Measurements from ENCODE around the gene FAM170B. TPM values are rescaled to one million over a fixed set of nuclear protein-coding genes. Genes with fewer than 3 reads are reported as not detected.

Gene FAM170B
- not detected for total RNA-seq
- long read RNA-seq = 0 reads

DNA sequence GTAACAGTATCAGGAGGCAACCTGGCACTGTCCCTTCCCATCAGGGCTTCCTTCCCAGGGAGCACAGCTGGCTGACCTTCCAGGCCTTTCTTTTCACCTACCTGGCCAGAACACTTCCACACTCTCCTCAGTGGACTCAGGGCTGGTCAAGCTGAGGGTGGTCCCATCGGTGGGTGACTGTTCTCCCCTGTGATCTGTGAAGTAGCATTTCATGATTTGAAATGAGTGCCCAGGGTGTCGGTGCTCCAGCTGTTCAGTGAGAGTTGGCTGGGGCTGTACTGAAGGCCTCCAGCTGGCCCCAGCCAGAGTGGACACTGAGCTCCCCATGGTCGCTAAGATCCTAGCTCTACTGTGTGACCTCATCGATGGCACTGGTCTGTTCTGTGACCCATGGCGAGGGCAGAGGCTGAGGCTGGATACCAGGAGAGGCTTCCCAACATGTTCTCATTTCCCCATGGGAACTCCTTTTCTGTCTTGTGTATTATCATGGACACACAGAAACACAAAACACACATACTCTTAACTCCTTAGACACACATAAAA, at the start of gene FAM170B:
Gene FAM170B, minus strand, starts transcription at position 316 of the 543 bp plus-strand sequence. Its CDS starts 103 bp downstream, at position 213.
- DNase-seq (ENCODE audit: missing footprints) (no peak), ATAC-seq (peak; percentile 56)
- intact Hi-C loops (cut with DNase I) = no loop called here

DNA sequence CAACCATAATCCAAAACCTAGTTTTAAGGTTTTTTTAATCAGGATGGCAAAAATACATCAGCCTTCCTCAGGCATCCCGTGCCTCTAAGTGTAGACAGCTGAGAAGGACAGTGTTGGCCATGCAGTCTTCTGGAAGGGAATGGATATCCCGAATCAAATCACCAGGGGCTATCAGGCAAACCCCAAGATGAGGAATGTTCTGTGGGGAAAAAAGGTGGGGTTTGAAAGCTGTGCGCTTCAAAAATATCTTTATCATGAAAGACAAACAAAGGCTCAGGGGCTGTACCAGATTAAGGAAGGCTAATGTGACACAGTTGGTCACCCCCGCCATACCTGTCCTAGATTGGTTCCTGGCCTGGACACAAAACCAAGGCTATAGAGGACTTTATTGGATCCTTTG, 49.0 kb upstream of the FAM170B start:
- ATAC-seq (no peak), DNase-seq (ENCODE audit: missing footprints) (no peak)
- intact Hi-C loops (cut with DNase I) = no loop called here

DNA sequence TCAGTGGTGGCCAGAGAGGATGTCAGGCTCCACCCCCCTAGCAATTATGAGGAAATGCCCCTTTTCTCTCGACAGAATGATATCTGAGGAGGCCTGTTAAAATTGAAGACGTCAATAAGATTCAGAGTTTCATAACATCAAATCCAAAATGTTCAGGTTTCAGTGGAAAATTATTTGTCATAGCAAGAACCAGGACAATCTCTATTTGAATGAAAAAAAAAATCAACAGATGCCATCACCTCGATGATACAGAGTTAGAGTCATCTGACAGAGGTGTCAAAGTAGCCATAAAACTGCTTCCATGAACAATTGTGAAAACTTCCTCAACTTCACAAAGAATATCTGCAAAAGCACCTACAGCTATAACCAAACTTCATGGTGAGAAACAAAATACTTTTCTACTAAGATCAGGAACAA, 46.6 kb upstream of the FAM170B start:
- ATAC-seq (no peak), DNase-seq (ENCODE audit: missing footprints) (no peak)
- intact Hi-C loops (cut with DNase I) = no loop called here

DNA sequence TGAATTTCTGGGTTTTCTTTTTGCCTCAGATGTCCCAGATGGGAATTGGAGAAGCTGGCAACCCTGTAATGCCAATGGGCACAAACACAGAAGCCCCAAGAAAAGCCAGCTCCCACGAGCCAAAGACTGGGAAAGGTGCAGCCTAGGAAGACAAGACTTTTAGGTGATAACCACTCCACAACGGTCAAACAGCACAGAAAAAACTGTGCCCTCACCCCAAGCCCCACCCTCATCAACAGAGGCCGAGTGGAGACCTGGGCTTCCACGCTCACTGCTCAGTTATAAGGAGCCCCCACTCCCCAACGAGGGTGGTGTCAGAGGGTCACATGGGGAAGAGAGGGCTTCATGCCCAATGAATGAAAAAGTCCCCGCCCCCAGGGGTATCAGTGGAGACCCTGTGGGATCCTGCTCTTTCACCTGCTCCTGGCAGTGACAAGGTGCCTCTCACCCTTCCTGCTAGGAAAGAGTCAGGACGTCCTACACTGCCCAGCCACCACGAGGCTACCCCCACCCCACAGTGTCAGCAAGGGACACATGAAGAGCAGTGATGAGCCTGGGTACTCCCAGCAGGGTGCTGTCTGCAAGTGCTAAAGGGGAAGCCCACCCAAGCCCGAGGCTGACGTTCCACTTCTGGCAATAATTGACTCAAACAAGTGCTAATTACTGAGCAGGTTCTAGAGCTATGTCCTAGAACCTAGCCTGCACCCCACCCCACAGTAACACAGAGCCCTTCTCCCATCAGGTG, 46.0 kb upstream of the FAM170B start:
- no peak for DNase-seq (ENCODE audit: missing footprints)
- intact Hi-C loops (cut with DNase I) = loop anchor here (10.0 kb wide), 1 partner anchor 335 kb away; no protein-coding TSS in a partner anchor
- no peak for ATAC-seq

DNA sequence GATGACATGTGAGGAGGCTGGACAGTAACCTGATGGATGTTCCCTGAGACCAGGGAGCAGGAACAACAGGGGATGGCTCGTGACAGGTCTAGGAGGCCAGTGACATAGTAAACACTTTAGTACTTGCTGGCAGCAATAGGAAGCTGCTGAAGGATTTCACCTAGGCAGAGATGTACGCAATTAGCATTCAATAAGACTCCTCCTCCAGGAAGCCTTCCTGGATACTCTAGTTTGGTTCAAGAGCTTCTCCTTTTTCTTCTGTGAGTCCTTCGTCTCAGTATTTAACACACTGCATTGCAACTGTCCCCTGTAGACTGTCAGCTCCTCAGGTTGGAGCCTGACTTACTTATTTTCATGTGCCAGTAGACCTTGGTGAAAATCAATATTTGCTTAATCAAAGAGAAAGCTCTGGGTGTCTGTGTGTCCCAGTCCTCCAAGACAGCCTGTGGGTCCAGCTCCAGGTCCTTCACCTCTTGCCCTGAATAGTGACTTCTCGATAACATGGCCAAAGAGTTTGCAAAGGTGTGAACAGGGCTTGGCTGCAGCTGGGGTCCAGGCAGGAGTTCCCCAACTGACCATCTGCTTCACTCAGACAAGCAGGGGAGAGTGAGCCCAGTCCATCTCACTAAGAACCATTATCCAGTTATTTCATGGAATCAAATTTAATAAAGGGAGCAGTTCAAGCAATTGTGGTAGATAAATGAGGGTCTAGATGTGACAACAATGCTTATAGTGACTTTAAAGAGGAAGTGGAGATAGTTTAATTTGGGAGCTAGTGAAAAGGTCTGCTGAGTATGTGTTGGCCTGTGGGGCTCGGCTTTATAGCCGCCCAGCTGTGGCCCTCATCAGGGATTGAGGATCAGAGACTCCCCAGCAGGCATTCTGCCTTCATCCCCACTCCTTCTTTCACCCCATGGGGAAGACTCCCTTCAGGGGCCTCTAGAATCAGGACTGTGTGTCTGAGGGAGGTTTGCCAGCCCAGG, 45.0 kb upstream of the FAM170B start:
- DNase-seq (ENCODE audit: missing footprints) (no peak), ATAC-seq (no peak)
- intact Hi-C loops (cut with DNase I) = loop anchor here (10.0 kb wide), 1 partner anchor 336 kb away; no protein-coding TSS in a partner anchor

DNA sequence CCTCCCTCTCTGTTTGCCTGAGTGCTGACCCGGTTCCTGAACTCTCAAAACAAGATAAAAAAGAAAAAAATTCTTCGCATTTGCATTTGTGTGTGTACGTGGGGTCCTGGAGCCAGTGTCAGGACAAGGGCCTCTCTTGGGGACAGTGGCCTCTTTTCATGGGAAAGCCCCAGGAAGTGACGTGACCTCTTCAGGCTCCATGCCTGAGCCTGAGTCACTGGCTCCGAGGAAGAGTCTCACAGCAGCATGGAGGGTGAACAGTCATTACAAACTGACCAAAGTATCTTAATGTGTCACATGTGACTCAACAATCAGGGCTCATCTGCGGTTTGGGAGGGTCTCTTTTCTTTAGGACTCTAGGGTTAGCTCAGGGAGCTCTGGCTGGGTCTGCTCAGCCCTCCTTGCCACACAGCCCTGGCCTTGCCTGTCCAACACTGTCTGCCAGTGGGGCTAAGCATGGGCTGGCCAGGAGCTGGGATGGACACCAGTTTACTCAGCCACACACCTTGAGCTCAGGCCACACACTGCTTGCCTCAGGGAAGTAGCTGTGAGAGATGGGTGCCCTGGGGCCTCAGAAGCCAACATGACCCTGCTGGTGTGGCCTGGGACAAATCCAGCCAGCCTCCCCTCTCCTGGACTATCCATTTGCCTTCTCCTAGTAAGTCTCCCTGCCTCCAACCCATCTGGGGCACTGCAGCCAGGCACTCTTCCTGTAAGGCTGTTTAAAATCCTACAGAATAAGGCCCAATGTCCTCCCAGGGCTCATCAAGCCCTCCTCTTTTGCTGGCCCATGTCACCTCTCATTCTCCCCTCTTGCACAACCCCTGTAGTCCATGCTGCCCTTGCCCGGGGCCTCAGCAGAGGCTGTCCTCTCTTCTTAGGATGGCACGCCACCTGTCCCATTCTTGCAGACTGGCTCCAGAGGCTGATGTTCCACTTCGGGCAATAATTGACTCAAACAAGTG, 43.9 kb upstream of the FAM170B start:
- DNase-seq (ENCODE audit: missing footprints) (no peak), ATAC-seq (peak; percentile 90)
- intact Hi-C loops (cut with DNase I) = loop anchor here (10.0 kb wide), 1 partner anchor 337 kb away; no protein-coding TSS in a partner anchor

DNA sequence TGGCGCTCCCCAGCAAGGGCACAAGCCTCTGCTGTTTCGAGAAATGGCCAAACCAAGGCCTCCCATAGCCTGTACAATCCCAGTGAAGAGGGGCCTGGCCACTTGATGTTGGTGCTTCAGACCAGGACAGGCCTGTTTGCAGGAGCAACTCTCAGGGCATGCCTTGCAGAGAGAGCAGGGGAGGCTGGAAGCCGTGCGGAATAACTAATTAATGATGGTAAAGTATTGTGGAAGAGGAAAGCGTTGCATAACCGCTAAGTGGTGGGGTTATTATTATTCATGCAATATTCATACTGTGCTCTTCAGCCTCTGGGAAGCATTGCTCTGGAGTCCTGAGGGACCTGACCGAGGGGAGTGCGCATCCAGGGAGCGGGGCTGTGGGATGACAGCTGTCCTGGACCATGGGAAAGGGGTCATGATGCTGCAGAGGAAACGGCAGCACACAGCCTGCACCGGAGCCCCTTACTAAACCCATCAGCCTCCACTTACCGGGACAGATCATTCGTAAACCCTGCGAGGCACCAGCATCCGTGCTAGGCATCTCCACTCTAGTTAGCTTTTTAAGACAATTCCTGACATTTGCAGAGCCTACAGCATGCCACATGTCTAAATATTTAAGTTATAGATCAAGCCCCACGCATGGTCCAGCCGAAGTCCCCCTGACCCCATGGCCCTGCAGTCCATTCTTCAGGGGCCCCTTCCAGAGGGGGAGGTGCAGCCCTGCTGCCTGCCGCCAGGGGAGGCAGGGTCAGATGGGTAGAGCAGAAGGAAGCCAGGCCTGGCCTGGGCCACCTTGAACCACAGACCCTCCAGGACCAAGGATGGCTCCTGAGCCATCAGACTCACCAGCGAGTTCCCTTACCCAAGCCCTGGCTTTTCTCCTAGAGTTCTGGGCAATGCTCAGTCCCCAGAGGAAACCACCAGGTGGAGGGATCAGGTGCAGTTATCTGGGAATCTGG, 42.8 kb upstream of the FAM170B start:
- ATAC-seq (peak; percentile 53), DNase-seq (ENCODE audit: missing footprints) (no peak)
- intact Hi-C loops (cut with DNase I) = loop anchor here (10.0 kb wide), 1 partner anchor 338 kb away; no protein-coding TSS in a partner anchor

DNA sequence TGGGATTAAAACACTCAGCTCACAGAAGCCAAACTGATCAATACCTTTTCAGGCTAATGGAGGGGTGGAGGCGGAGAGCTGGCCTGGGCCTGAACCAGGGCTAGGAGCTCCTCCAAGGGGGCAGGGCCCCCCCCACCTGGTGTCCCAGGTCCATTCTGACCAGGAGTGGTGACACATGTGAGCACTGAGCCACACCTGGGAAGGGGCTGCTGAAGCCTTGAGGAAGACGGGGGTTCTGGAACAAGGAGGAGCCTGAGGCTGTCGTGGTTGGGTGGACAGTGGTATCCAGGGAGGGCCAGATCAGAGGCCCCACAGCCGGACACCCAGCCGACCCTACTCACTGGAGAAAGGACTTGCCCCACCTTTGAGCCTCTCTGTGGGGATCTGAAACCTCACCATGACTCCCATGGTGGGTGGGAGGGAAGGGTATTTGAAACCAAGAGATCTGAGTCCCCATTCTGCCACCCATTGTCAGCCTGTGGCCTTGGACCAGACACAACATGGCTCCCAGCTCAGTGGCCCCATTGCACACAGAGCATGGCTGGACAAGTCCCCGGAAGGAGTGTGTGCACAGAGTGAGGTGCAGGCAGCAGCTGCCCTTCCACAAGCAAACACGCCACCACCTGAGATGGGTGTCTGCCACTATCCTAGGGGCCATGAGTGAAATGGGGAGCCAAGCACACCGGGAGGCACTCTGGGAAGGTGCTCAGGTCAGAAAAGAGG, 41.9 kb upstream of the FAM170B start:
- no peak for DNase-seq (ENCODE audit: missing footprints)
- ATAC-seq = no peak
- intact Hi-C loops (cut with DNase I) = loop anchor here (10.0 kb wide), 1 partner anchor 339 kb away; no protein-coding TSS in a partner anchor

DNA sequence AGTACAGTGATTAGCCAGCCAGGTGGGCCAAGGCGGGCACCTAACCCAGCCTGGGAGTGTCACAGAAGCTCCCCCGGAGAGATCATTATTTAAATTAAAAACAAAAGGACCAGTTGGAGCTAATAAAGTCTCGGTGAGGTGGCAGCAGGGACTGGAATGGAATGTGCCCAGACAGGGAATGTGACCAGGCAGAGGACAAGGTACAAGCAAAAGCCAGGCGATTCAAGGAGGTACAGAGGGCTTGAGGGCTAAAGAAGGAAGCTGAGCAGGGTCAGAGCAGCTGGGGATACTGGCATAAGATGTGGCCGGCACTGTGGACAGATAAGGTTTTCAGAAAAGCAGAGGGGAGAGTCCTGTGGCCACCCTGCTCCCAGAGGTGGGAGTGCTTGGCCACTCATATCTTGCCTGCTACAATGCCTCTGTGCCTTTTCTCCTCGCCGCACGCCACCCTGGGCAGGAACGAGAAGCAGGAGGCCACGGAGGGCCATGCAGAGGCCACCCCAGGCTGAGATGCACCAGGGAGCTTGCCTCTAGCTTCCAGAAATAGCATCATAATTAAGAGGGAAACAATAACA, 41.2 kb upstream of the FAM170B start:
- intact Hi-C loops (cut with DNase I) = loop anchor here (10.0 kb wide), 1 partner anchor 340 kb away; no protein-coding TSS in a partner anchor

DNA sequence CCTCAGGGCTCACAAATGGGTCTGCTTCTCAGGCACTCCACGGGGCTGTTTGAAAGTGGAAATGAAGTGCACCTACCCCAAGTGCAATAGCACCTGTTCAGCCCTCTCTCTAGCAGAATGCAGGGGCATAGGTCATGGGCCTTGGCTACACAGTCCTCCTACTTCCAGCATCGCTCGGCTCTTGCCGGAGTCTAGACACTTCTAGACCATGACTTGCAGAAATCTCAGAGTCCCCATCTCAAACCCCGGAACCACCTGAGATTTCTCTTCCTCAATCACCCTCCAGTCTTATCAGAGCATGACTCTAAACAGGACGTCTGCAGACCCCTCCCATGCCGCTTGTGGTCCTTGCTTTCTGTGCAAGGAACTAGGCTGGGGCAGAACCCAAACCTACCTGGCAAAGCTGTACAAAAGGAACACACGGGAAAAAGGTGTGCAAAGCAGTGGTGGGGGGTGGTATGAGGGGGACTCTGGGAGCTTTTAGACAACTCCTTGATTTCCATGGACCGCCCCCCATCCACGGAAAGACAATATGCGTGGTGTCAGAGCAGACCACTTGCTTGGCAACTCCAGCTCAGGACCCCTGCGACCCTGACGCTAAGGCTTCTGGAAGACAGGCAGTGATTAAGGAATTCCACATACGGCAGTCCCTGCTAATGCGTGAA, 40.6 kb upstream of the FAM170B start:
- DNase-seq (ENCODE audit: missing footprints) (no peak), ATAC-seq (no peak)
- intact Hi-C loops (cut with DNase I) = loop anchor here (10.0 kb wide), 1 partner anchor 340 kb away; no protein-coding TSS in a partner anchor

More for the DNA sequence above, 41.2 kb upstream of the FAM170B start:
- no peak for DNase-seq (ENCODE audit: missing footprints)
- ATAC-seq = no peak

DNA sequence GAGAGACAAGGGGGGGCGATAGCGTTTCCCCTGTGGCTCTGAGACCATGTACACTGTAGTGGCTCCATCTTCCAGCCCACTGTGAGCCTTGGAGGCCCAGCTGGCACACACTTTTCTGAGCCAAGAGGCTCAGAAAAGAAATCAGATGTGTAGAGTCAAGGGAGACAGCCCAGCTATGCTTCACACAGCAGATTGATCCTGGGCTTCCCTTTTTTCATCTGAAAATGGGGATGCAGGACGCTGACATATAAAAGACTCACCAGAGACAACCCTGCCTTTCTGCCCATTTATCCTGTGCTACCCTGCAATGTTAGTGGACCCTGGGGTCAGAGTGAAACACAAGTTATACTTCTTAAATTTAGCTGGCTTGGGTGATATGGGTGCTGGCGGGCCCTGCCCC, 40.0 kb upstream of the FAM170B start:
- ATAC-seq = no peak
- intact Hi-C loops (cut with DNase I) = loop anchor here (10.0 kb wide), 1 partner anchor 341 kb away; no protein-coding TSS in a partner anchor
- no peak for DNase-seq (ENCODE audit: missing footprints)

DNA sequence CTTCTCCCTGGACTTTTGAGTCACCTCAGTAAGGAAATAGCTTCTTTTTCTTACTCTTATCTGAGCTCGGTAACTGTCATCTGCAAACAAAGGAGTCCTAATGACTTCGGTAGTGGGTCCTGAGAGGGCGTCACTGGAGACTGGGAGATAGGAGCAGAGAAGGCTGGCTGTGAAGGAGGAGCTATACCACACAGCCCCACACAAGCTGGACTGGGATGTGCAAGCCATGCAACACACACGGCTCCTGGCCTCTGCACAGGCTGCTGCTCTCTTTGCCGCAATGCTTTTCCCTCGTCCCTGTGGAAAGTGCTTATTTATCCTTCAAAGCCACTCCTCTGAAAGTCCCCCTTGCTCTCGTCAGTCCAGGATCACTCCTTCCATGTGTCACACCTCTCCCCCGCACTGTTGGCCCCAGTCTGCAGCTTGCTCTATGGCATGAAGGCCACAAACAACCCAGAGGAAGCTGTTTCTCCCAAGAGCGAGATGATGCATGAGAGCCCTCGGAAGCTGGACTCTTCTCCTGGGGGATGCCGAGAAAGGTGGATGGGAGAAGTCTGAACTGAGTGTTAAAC, 39.5 kb upstream of the FAM170B start:
- DNase-seq (ENCODE audit: missing footprints) = no peak

DNA sequence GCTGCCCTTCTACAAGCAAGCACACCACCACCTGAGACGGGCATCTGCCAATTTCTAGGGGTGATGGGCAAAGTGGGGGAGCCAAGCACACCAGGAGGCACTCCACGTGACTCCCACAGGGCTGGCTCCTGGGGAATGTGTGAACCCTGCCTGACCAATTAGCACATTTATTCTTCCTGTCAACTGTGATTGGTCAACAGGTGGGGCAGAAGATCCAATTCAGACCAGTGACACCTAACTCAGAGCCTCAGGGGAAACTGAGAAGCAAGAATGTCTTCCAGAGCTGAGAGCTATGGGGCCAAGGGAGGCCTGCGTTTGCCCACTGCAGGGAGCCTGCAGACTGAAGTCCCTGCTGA, 38.9 kb upstream of the FAM170B start:
- ATAC-seq = no peak
- intact Hi-C loops (cut with DNase I) = loop anchor here (10.0 kb wide), 1 partner anchor 342 kb away; no protein-coding TSS in a partner anchor
- DNase-seq (ENCODE audit: missing footprints) = no peak

More for the DNA sequence above, 39.5 kb upstream of the FAM170B start:
- no peak for ATAC-seq
- intact Hi-C loops (cut with DNase I) = loop anchor here (10.0 kb wide), 1 partner anchor 342 kb away; no protein-coding TSS in a partner anchor

DNA sequence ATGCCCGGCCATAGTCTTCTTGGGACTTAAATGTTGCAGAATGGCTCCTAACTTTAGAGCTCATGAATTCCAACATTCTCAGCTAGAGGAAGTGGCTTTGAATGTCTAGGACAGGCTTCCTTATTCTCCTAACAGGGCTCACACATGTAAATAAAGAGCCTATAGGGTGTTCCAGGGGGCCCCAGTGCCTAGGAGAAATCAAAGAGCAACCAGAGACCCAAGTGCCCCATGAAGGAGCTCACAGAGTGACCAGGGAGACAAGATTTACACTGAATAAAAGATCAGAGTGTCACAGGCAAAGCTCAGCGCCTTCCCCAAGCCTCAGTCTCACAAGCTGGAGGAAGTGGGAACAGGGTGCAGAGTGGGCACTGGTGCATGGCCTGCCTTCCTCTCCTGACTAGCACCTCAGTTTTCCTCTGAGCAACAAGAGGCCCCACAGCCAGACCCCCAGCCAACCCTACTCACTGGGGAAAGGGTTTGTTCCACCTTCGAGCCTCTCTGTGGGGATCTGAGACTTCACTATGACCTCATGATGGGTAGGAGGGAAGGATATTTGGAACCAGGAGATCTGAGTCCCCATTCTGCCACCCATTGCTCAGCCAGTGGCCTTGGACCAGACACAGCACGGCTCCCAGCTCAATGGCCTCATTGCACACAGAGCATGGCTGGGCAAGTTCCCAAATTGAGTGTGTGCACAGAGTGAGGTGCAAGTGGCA, 38.4 kb upstream of the FAM170B start:
- intact Hi-C loops (cut with DNase I) = loop anchor here (10.0 kb wide), 1 partner anchor 343 kb away; no protein-coding TSS in a partner anchor
- ATAC-seq (no peak), DNase-seq (ENCODE audit: missing footprints) (no peak)
